ENCODE data around the gene KLHL3.

KLHL3 gene

DNA sequence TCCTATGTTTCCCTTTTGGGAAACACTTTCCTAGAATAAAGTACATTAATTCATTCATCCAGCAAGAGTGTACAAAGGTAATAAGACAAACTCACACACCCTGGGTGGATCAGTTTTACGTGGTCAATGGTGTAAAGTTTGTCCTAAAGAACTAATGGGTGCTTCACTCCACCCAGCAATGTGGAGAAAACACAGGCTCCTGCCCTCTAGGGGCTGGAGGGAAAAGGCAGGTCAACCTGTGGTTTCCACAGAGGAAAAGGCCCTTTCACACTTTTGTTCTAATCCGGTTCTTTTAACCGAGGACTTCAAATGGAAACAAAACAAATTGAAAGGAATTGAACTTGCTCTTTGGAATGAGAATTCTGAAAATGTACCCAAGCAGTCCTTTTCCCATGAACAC lies 155.9 kb downstream of the KLHL3 start:
- no peak for DNase-seq (ENCODE audit: low spot score)

DNA sequence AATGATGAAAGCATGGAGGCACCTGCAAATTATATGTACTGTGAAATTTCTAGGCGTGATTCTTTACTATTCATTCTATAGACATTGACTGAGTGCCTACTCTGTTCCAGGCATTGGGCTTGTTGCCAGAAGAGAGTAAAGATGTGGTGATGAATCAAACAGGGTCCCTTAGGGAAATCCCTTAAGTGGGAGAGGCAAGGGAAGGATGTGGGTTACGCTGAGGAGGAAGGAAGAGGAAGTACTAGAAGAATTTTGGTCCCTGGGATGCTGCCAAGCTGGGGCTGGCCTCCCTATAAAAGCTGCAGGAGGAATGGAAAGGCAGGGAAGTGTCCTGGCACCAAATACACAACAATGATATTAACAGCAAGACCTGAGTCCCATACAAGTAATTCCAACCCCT lies 160.0 kb downstream of the KLHL3 start:
- DNase-seq (ENCODE audit: low spot score), result no peak

DNA sequence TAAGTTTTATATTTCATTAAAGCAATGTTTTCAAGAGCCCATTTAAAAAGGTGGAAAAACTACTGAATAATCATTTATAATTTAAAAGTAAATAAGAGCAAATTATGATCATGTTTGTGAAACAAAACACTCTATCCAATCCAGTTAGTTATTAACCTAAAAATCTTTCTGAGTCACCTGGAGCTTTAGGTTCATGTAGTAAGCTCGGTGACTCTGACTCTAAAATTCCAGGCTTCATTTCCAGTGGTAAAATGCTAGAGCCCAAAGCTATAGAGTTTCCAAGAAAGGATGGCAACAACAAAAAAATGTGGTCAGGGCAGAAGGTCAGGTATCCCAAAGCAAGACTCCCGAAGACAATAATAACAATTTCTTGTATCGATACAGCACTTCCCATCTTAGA lies 160.7 kb downstream of the KLHL3 start:
- DNase-seq (ENCODE audit: low spot score), result no peak

DNA sequence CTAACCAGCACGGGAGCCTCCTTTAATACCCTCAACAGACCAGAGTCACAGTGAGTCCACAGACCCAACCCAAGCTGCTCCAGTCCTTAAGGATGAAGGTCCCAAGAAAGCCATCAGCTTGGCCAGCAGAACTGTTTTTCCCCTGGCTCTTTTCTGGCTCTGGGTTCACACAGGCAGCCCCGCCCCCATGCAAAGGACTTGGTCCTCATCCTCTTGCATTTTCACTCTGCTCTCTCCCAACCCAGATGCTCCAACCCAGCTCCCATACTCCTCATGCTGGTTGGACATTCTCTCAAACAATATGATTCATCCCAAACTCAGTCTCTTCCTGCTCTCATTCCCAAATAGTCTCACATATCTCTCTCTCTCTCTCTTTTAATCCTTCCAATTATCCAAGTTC lies 162.5 kb downstream of the KLHL3 start:
- no peak for DNase-seq (ENCODE audit: low spot score)

DNA sequence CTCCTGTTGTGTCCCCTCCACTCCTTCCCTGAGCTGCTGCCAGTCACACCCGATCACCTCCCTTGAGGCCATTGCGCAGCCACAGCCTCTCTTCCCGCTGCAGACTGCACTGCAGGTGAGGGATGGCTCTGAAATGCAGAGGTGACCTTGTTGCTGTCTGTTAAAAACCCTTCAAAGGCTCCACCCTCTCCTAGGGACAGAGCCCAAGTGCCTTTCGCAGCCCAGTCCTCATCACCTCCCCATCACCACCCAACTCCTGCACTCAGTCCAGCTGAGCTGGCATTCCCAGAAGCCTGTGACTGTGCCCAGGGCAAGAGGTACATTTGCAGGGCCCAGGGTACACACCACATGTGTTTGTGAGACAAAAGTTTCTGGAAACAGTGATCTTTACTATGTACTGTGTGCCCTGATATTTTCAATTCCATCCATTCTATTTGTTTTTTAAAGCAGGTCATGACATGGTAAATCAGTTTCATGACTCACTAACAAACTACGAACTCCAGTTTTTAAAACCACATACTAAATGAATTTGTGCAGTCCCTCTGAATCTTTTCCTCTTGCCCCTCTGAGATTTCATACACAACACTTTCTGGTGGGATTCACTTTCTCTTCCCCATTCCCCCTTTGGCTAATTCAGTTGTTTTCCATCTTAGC lies 163.7 kb downstream of the KLHL3 start:
- DNase-seq (ENCODE audit: low spot score), result no peak

DNA sequence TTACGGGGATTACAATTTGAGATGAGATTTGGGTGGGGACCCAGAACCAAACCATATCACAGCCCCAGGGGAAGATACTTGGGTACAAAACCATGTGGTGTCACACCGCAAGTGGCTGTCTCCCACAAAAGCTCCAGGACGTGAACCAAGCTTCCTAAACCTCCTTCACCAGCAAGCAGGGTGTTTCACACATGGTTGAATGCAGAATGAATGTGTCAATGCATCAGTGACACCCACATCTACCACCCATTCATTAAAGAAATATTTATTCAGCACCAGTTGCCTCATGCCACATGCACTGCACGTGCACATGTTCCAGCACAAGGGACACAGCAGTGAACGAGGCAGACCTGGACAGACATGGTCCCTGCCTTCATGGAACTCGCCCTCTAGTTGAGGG lies 165.8 kb downstream of the KLHL3 start:
- no peak for DNase-seq (ENCODE audit: low spot score)
